Stimulated activated naive CD4-positive, alpha-beta T cell treated with Interleukin-2 at 50 U/mL for 16 hours (primary cell): ENCODE data around the gene KRTAP10-3.

Experiments
- DNase-seq: peaks from one replicate; lab custom pipeline; 2025; lab: John Stamatoyannopoulos, UW

KRTAP10-3 gene

DNA sequence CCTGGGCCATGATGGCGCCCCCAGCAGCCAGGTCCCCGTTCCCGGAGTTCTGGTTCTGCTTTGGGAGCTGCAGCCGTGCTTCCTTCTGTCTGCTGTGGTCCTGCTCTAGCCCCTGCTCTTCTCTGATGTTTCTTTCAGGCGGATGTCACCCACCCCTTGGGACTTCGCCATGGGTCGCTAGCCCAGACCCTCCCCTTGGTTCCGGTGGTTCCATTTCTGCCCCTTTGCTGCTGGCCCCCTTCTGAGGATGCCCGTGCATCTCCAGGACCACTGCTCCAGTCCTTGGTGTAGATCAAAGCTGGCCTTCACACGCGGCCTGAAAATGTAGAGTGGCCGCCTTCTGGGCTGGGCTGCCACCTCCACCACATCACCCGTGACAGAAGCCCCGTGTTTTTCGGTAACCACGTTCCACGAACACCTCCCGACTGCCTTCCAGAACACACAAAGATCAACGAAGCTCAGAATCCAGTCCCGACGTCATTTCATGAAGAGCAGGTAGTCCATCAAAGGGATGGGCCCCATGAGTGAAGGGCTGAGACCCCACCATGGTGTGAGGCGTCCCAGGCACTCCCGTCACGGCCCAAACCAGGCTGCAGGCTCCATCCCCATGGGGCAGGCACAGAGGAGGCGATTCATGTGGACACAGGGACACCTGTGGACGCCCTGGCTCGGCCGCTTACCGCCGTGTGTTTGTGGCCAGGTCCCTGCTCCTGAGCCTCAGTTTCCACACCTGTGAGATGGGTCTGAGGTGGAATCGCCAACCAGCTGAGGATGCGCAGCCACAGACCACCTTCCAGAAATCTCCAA lies 43.0 kb downstream of the KRTAP10-3 start:
- DNase-seq: no peak

- DNase-seq: no peak
These were observed 43.7 kb downstream of the KRTAP10-3 start for GRCh38 chr21:44514746-44515358.

DNA sequence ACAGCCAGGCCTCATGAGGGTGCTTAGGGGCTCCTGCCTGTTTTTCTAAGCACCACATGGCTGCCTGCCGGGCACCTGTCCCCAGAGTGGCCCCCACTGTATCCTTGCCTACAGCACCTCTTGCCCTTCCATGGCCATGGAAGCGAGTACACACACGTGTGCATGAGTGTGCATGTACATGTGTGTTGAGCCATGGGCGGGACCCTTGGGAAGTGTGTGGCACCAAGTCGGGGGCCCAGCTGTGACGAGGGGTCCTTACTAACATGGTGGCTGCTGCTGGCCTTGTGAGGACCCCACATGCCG lies 44.4 kb downstream of the KRTAP10-3 start:
- DNase-seq: no peak

DNA sequence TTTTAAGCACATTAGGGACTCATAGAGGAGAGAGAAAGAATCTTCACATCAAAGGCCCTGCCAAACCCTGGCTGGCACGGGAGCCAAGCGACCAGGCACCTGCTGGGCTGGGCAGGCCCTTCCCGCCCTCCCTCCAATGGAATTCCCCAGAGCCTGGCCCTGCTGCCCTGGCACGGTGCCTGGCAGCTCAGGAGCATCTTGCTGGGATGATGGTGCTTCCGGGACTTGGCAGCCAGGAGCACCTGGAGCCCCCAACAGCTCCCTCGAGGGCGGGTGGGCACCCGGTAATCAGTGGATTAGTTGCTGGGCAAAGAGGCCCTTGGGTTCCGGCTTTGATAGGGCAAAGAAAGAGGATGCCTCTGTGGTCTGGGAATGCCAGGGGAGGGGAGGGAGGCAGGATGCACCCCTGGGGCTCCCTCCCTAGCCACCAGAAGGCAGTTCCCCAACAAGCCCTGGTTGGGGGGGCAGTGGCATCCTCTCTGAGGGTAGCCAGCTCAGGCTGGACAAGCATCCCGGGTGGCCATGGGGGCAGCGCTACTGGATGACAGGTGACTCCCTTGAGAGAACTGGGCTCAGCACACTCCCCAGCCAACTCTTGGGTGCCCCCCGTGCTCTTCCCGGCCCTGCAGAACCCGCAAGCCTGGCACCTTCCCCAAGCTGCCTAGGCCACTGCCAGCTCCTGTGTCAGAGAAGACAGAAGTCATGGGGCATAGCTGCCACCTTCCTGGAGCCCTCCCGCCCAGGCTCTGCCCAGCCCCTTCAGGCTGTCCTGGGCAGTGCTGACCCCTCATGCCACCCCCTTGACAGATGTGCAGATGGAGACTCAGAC lies 45.0 kb downstream of the KRTAP10-3 start:
- no peak for DNase-seq

DNA sequence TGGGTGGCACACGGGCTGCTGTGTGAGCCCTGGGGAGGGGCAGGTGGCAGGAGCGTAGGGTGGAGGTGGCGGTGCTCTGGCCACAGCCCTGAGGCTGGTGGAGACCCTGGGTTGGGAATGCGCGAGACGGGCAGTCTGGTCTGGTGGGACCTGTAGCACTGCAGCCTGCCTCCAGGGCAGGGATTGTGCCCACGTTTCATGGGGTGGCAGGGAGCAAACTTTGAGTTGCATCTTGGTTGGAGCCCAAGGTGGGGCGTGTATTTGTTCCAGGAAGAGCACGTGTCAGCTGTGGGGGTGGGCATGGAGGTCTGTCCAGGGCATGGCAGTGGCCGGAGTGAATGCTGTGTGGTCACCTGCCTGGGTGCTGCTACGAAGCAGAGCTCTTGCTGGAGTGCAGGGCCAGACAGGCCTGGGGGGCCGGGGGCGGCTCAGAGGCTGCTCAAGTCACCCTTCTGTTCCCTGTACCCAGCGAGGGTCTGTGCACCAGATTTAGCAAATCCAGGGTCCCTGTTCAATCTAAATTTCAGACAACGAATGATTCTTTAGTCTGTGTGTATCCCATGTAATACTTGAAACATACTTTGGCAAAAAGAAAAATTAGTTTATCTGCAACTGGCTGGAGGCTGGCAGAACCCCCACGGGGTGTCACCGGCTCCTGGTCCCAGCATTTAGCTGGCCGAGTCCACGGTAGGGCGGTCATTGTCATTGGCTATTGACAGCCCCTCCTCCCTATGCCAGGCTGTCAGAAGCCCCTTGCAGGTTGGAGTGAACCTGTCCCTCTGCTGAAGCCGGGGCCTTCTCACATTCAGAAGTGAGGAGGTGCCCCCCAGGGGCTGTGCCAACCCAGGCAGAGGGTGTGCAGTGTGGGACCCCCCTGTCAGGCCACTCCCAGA lies 45.9 kb downstream of the KRTAP10-3 start:
- no peak for DNase-seq

GRCh38 chr21:44511938-44512275 lies 46.7 kb downstream of the KRTAP10-3 start:
- no peak for DNase-seq

GRCh38 chr21:44511219-44511937 lies 47.2 kb downstream of the KRTAP10-3 start:
- DNase-seq: no peak

DNA sequence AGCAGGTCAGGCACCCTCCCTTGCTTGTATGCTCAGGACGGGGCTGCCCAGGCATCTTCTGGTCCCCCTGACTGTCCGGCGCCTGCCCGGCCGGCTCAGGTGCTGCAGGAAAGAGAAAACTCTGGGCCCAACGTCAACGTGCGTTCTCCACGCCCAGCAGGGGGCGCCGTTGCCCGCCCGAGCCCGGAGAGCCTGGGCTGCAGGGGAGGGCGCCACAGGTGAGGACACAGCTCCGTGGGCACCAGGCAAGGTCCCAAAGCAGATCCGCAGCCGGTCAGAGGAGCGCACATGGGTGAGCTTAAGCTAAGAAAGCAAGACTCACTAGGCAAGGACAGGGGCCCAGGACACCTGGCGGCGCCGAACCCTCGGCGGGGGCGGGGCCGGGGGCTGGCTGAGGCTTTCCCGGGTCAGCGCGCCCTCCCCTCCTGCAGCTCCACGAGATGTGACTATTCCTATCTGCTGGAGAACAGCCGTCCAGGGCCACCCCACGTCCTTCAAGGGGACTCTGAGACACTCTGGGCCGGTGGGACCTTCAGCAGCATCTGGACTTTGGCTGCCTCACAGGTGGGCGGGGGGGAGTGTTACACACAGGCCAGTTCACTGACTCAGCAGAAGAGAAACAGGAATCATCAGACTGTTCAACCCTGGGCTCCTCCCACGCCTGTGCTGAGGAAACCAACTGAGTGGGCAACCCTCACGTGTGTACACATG lies 47.9 kb downstream of the KRTAP10-3 start:
- DNase-seq: peak; percentile 59

GRCh38 chr21:44510109-44510507 lies 48.5 kb downstream of the KRTAP10-3 start:
- no peak for DNase-seq

DNA sequence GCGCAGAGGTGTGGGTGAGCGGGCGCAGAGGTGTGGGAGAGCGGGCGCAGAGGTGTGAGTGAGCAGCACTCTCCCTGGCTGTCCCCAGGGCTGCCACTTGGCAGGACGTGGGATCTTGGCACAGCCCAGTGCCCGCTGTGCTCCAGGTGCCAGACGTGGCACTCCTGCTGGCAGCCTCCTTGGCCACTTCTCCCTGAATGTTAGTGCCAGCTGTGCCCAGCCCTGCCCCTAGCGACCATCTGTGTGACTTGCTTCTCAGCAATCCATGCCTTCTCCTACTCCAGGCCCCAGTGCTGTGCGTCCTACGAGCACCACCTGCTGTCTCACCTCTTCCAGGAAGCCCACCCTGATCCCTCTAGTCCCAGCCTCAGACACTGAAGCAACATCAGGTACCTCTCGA lies 49.1 kb downstream of the KRTAP10-3 start:
- DNase-seq: no peak

GRCh38 chr21:44508711-44509445 lies 49.7 kb downstream of the KRTAP10-3 start:
- no peak for DNase-seq

DNA sequence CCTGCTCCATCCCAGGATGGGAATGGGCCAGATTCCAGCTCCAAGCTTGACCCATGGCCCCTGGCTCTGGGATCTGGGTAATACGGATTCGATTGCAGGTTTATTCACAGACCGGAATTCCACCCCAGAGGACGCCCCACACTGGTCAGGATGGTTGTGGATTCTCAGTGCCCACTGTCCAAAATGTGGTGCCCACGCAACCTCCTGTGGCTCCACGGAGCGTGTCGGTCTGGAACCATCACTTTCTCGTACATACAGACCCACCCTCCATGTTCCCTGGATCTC lies 50.2 kb downstream of the KRTAP10-3 start:
- no peak for DNase-seq
